Left lobe of liver (tissue), 2 donors: ENCODE results near the gene SLC27A1. TPM values are rescaled to one million over a fixed set of nuclear protein-coding genes. Genes with fewer than 3 reads are reported as not detected.
A peak's percentile ranks its signal among the peaks of the same experiment; 100 is the strongest.
"Not testable (repeated sequence)": the region's sequence is repeated elsewhere in the genome, so short reads cannot be mapped to it uniquely, and the experiment has no call there.

Experiments
- ATAC-seq: fragments of 200-7000 bp; cut with Tn5 transposase; one replicate; pipeline ENCODE4 v1.9.1; 2020; ENCODE audit warnings: mild to moderate bottlenecking, moderate library complexity
- DNase-seq: peaks from one replicate; pipeline ENCODE4 v3.0.0-alpha.2; 2020; ENCODE audit warnings: low spot score
- total RNA-seq: library from RNA; stranded (reverse); gene quantifications from one replicate; pipeline ENCODE4 v1.2.1, GENCODE V29; 2021
- donor health status: DM: no; HTN: no; CAD: no; lungs with moderate emphysema.
- donor health status: DM: no; HTN: yes; CAD: no.

Gene SLC27A1
- total RNA-seq, 1 donor from 2014 or later = 7.0 TPM

DNA sequence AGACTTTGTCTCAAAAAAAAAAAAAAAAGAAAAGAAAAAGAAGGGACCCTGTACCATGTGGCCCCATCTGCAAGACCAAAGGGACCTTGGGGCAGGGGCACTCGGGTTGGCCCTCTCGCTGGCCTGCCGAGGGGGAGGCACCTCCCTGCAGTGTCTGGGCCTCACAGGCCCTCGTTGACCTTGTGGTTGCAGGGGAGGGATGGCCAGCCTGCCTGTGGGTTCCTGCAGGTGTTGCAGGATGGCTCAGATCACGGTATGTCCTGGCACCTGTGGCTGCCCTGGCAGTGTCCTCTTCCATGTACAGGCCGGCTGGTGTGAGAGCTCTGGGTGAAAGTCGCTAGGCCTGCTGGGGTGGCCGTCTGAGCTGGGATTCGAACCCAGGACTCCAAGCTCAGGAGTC lies 36.4 kb downstream of the SLC27A1 start:
- ATAC-seq (no peak), DNase-seq (no peak)

DNA sequence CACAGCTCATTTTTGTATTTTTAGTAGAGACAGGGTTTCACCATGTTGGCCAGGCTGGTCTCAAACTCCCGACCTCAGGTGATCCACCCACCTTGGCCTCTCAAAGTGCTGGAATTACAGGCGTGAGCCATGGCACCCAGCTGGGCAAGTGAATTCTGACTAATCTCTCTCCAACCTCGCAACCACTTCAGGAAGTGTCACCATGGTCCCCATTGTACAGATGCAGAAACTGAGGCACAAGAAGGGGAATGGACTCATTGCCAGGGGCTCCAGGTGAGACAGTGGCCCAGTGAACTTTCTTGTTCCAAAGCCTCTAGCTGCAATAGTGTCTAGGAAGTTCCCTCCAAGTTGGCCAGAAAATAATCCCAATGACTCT lies 38.2 kb downstream of the SLC27A1 start:
- not testable (repeated sequence) for ATAC-seq, DNase-seq

DNA sequence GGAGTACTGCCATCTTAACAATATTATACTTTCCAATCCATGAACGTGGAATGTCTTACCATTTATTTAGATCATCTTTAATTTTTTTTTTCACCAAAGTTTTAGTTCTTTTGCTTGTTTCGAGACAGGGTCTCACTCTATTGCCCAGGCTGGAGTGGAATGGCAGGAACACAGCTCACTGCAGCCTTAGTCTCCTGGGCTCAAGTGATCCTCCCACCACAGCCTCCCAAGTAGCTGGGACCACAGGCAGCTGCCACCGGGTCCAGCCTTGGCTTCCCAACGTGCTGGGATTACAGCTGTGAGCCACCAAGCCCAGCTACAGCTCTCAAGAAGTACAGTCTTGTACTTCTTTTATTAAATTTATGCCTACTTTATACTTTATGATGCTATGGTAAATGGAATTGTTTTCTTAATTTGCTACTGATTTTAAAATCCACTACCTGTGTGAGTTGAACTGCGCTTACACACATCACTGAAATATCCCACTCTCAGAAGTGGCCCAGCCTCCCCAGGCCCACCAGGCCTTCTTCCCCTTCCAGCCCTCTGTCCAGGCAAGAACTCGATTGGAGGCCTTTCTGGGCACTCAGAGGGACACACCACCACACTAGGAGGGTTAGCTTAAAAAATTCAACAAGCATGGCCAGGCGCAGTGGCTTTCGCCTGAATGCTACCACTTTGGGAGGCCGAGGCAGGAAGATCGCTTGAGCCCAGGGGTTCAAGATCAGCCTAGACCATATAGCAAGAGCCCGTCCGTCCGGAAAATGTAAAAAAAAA lies 40.1 kb downstream of the SLC27A1 start:
- no peak for ATAC-seq

DNA sequence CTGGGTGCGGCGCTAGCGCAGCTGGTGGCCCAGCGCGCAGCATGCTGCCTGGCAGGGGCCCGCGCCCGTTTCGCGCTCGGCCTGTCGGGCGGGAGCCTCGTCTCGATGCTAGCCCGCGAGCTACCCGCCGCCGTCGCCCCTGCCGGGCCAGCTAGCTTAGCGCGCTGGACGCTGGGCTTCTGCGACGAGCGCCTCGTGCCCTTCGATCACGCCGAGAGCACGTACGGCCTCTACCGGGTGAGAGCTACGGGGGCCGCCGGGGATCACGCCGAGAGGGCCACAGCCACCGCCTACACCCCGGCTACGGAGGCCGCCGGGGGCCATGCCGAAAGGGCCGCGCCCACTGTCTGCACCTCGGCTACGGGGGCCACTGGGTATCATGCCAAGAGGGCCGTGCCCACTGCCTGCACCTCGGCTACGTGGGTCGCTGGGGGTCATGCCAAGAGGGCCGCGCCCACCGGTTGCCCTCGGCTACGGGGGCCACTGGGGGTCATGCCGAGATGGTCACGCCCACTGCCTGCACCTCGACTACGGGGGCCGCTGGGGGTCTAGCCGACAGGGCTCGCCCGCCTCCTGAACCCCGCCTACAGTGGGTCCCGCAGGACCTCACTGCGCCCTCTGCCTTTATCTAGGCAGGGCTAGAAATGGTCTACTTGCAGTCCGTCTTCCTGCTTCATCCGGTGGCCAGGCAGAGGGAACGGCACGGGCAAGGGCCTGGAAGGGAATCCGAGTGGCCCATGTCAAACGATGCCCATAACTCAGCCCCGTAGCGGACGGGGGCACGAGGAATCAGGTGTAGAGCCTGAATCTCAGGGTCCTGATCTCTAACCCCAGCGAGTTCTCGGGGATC lies 41.6 kb downstream of the SLC27A1 start:
- ATAC-seq = peak; percentile 87

More for the DNA sequence above, 40.1 kb downstream of the SLC27A1 start:
- no peak for DNase-seq

DNA sequence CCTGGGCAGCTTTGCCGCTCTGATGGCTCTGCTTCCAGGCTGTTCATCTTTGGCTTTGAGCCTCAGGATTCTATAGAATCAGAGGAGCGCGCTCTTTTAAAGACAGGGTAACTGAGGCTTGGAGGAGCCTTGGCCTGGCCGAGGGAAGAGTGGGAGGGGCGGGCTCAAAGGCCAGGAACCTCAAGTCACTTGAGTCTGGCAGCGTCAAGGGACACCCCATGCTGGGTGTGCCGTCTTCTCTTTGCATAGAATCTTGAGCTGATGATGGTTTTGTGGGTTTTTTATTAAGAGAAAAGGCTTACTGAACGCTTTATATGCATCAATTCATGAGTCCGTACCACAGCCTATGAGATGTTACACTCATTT lies 42.2 kb downstream of the SLC27A1 start:
- no peak for ATAC-seq
- DNase-seq = no peak

More for the DNA sequence above, 41.6 kb downstream of the SLC27A1 start:
- peak; percentile 91 for DNase-seq

DNA sequence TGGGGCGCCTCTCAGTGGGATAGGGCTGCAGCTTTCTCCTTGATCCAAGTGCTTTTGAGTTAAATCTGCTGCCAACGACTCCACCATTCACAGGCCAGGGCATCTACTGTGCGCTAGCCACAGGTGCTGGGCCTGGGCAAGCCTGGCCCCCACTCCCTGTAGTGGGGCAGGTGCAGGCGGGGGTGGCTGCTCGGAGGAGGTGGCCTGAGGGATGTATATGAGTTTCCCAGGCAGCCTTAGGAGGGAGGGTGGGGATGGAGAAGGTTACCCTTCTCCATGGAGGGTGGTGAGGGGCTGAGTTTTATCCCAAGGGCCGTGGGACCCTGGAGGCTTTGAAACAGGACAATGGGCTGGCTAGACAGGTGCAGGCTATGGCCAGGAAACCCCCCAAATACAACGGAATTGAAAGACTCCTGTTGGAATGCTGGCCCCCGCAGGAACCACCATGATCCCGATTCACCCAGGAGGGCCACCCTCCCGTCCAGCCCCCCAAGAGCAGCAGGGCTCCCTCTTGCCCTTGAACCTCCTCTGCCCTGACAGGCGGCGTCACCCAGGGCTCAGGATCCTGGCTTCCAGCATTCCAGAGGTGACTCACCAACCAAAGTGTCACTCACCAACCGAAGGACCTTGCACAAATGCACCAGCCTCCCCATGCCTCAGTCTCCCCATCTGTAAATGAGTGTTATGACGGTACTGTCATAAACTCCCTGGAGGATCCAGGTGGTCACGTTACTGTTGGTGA lies 45.3 kb downstream of the SLC27A1 start:
- ATAC-seq (no peak), DNase-seq (no peak)

DNA sequence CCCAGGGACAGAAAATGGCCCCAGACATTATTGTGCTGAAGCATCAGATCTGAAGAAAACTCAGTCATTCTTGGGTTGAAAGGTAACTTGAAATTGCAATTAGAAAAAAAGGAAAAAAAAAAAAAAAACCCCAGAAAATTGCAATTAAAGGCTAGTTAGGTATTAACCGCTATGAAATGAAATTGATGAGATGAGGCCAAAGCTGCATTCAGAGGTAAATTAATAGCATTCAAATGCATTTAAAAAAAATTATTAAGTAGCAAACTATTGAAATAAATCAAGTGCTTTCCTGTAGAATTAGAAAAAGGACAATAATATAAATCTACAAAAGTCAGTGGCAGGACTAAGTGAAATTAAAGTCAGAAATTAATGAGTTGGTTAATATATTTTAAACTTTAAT lies 47.6 kb downstream of the SLC27A1 start:
- DNase-seq = no peak
- no peak for ATAC-seq

DNA sequence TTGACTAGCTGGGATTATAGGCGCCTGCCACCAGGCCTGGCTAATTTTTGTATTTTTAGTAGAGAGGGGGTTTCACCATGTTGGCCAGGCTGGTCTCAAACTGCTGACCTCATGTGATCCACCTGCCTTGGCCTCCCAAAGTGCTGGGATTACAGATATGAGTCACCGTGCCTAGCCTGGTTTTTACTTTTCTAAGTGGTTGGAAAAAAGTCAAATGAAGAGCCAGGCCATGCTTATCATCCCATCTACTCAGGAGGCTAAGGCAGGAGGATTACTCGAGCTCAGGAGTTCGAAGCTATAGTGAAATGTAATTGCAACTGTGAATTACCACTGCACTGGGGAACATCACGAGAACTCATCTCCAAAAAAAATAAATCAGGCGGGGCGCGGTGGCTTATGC lies 48.3 kb downstream of the SLC27A1 start:
- not testable (repeated sequence) for ATAC-seq, DNase-seq

DNA sequence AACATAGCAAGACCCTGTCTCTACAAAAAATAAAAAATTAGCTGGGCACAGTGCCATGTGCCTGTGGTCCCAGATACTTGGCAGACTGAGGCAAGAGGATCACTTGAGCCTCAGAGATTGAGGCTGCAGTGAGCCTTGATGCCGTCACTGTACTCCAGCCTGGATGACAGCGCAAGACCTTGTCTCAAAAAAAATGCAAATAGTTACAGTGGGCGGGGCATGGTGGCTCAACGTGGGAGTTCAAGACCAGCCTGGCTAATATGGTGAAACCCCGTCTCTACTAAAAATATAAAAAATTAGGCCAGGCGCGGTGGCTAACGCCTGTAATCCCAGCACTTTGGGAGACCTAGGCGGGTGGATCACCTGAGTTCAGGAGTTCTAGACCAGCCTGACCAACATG lies 49.6 kb downstream of the SLC27A1 start:
- ATAC-seq = no peak
- DNase-seq = no peak

DNA sequence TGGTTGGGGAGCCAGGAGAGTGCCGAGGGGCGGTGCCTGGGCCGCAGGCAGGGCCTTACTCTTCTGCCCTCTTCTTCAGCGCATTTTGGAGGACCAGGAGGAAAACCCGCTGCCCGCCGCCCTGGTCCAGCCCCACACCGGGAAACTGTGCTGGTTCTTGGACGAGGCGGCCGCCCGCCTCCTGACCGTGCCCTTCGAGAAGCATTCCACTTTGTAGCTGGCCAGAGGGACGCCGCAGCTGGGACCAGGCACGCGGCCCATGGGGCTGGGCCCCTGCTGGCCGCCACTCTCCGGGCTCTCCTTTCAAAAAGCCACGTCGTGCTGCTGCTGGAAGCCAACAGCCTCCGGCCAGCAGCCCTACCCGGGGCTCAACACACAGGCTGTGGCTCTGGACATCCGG lies 50.5 kb downstream of the SLC27A1 start:
- DNase-seq = no peak

DNA sequence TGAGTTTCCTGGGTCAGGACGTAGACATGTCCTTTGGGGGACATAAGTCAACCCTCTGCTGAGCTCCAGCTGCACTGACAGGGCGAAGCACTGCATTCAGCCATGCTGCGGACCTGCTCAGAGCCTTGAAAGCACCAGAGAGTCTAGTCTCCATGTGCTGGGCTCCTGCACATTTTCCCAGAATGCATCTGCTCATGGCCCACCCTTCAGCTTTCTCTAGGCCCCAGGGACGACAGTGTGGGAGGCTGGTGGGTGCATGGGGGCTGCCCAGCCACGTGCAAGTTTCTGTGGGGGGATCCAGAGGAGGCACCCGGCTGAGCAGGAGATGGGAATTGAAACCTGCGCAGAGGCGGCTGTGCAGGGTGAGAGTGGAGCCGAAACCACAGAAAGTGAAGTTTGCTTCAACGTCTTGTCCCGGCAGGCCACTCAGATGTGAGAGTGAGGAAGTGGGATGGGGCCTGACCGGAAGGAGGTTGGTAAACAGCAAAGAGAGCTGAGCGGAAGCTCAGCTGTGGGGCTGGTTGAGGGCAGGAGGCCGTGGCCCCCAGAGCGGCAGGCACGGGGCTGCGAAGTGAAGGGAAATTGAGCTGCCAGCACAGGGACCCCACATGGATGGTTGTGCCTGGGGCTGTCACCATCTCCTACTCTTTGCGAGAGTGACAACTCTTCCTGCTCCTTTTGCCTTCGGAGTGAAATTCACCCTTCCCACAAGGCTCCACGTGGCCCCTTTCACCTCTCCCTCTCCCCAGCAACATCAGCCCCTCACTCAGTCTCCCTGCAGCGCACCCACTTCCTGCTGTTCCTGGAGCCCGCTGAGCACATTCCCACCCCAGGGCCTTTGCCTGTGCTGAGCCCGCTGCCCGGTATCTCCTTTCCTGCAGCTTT lies 52.9 kb downstream of the SLC27A1 start:
- peak; percentile 60 for DNase-seq
- peak; percentile 72 for ATAC-seq

More for the DNA sequence above, 50.5 kb downstream of the SLC27A1 start:
- no peak for ATAC-seq

DNA sequence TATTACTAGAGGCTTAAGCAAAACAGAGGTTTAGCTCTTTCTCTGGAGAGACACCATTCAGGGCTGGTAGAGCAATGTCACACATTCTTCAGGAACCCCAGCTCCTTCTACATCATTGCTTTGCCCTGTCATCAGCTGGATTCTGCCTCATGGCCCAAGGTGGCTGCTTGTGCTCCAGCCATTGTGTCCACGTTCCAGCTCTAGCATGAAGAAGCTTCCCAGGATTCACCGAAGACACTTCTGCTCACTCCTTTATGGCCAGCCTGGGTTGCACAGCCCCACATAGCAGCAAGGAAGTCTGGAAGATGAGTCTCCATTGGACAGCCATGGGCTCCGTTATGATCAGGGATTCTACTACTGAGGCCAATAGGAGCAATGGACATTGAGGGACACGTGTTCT lies 54.3 kb downstream of the SLC27A1 start:
- no peak for DNase-seq
- ATAC-seq = no peak

DNA sequence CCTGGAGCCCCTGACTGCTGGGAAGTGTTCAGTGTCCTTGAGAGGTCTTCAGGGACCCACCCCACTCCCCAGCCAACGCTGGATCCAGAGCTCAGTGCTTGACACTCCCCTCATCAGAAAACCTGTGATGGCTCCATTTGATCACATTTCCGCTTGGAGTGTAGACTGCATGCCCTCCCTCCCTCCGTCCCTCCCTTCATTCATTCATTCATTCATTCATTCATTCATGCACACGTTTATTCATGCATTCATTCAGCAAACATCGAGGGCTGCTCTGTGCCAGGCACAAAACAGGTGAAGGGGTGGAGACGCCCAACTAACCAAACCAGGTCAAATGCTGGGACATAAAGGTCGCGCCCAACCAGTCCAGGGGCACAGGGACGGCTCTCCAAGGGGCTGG lies 54.8 kb downstream of the SLC27A1 start:
- ATAC-seq (no peak), DNase-seq (no peak)

DNA sequence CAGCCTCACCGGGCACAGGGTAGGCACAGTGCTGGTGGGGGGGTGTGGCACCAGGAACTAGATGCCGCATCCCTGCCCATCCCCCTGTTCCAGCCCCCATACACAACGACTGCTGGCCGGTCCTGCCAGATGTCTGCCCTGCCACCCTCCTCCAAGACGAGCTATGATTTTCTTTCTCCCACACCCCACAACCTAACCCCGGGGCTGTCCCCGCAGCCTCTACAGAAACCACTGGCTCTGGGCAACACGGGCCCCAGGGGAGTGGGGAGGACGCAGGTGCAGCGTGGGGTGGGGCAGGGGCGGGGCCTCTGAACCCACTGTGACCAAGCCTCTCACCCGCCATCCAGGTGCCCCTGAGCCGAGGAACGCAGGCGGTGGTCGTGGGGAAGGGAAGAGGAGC lies 56.6 kb downstream of the SLC27A1 start:
- ATAC-seq (no peak), DNase-seq (no peak)

DNA sequence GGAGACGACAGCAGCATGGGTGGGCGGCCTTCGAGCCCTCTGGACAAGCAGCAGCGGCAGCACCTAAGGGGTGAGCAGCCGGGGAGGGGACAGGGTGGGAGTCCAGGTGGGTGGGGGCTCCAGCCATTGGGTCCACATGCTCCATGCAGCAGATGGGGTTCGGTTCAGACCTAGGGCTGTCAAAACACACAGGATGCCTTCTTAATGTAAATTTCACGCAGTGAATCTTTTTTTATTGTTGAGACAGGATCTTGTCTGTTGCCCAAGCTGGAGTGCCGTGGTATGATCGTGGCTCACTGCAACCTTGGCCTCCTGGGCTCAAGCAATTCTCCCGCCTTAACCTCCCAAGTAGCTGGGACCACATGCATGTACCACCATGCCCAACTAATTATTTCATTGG lies 57.0 kb downstream of the SLC27A1 start:
- ATAC-seq (no peak), DNase-seq (no peak)

DNA sequence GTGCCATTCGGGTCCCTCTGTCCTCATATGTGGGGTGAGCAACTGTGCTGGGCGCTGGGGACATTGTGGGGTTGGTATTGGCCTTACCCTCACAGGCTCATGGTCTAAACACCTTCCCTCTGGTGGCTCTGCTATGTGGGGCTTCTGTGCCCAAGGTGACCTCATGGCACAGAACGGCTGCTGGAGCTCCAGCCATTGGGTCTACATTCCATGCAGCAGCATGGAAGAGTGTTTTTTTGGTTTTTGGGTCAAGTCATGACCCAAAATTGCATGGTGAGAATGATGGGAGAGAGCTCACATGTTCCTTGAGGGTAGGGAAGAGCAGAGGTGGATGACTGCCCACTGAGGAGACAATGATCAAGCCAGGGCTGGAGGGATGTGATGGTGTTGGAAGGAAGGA lies 58.3 kb downstream of the SLC27A1 start:
- no peak for DNase-seq
- ATAC-seq = no peak

DNA sequence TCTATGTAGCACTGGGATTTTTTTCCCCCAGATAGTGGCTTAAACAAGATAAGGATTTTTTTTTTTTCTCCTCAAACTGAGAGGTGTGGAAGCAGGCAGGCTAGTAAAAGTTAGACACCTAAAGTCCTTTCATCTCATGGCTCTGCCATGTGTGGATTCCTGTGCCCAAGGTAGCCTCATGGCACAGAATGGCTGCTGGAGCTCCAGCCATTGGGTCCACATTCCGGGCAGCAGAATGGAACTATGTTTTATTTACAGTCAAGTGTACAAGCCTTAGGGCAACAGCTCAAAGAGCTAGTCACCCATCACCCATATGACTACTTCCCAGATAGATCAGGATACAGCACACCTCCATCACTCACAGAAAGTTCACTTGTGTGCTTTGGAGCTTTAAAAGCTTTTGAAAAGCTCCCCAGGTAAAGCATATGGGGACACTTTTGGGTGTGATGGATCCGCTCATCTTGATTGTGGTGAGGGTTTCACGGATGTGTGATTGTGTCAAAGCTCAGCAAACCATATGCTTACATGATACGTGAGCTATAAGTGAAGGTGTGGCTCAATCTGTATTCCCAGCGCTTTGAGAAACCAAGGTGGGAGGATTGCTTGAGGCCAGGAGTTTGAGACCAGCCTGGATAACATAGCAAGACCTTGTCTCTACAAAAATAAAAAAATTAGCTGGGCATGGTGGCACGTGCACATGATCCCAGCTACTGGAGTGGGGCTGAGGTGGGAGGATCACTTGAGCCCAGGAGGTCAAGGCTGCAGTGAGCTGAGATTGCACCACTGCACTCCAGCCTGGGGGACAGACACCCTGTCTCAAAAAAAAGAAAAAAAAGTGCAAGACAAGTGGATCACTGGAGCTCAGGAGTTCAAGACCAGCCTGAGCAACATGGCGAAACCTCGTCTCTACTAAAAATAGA lies 59.2 kb downstream of the SLC27A1 start:
- ATAC-seq (no peak), DNase-seq (no peak)

DNA sequence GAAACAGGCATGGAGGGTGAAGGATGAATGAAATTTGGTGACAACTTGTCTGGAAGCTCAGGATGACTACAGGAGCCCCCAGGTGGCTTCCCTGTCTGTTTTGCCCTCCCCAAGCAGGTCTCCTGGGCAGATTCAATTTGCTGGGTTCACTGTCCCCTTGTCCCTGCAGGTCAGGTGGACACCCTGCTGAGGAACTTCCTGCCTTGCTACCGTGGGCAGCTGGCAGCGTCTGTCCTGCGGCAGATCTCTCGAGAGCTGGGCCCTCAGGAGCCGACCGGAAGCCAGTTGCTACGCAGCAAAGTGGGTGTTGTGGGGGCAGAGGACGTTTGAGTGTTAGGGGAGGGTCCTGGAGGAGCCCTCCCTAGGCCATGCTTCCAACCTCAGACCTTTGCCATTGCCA lies 60.3 kb downstream of the SLC27A1 start:
- DNase-seq (no peak), ATAC-seq (no peak)

DNA sequence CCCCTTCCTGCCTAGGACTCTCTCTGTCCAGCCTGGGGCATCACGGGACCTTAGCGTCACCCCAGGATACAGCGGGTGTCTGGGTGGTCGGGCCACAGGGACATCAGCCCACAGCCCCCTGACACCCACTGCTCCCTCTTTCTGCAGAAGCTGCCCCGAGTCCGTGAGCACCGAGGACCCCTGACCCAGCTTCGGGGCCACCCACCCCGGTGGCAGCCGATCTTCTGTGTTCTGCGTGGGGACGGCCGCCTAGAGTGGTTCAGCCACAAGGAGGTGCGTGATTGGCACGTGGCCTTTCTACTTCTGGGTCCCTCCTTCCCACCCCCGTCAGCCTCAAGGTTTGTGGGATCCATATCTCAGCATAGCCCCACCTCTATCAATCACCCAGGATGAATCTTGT lies 61.8 kb downstream of the SLC27A1 start:
- ATAC-seq = no peak
- no peak for DNase-seq
